GM19025 (cell line): ENCODE results near the gene COL5A1.

Experiments
- ATAC-seq: cut with Tn5 transposase; IDR thresholded peaks from one replicate; pipeline ENCODE4 v1.9.1; 2021; ENCODE audit warnings: mild to moderate bottlenecking, low read depth, moderate library complexity; ENCODE audit not compliant: unreplicated experiment

Gene COL5A1

DNA sequence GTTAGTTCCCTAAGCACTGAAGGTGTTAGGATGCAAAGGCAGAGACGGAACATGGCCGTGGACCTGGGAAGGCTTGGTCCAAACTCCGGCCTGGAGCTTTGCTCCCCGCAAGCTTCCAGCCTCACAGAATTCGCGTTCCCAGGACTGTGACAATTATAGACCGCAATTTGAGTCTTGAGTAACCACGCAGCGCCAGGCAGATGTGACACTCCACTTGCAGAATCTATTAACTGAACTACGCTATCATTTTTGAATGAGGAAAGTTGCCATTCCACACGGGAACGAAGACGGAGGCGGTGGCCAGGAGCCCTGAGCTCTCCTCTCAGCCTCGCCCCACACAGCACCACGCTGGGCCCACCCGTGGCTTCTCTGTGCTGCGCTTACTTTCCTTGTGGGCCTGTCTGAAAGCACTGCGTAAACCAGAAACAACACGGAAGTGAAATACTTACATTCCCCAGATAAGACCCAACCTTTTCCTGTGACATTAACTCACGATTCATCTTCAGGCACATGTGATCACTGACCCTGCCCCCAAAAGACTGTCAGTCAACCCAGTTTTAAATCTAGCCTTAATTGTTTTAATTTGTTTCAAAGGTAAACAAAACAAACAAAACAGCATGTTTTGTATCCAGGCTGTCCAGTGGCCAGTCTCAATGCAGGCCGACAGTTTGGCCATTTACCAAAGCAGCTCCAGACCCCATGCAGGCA lies 16.1 kb upstream of the COL5A1 start:
- no peak for ATAC-seq

GRCh38 chr9:134626069-134626423 lies 15.6 kb upstream of the COL5A1 start:
- no peak for ATAC-seq

DNA sequence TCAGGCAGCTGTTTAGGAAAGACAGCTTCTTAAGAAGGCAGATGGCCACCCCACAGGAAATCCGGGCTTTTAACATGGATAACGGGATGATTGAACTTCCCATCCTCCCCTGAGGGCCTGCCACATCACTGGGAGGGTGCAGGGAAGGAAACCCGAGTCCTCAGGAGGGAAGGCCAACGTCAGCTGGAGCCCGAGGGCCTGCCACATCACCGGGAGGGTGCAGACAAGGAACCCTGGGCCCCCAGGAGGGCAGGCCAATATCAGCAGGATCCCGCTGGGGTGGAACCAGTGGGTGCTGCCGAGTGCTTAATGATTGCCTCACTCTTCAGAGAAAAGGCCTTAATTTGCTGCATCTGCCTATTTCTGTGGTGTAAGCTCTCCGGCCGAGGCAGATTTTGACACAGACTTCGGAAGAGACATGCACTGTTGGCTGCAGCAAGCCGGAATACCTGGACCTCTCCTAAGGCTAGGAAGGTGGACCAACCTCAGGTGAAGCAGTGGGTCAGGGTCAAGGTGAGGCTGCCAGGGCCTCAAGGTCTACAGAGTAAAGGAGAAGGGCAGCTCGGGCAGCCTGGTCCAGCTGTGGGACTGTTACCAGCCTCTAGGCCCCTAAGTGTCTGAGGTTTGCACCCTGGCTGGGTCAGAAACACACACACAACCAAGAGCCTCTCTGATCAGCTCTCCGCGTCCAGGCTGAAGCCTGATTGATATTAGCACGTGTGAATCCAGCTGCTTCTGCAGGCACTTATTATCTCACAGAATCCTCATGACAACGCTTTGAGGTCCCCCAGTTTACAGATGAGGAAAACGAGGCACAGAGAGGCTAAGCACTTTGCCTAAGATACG lies 14.8 kb upstream of the COL5A1 start:
- ATAC-seq = no peak

GRCh38 chr9:134627417-134628353 lies 13.9 kb upstream of the COL5A1 start:
- no peak for ATAC-seq

DNA sequence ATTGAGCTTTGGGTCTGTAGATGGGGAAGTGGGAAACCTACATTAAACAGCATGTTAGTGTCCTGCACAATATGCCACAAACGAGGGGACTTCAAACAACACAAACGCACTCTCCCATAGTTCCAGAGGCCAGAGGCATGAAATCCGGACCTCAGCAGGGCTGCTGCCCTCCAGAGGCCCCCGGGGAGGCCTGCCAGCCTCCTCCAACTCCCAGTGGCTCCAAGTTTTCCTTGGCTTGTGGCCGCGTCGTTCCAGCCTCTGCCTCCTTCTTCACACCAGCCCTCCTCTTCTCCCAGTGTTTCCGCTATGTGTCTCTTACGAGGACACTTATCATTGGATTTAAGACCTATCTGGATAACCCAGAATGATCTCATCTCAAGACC lies 13.3 kb upstream of the COL5A1 start:
- no peak for ATAC-seq

DNA sequence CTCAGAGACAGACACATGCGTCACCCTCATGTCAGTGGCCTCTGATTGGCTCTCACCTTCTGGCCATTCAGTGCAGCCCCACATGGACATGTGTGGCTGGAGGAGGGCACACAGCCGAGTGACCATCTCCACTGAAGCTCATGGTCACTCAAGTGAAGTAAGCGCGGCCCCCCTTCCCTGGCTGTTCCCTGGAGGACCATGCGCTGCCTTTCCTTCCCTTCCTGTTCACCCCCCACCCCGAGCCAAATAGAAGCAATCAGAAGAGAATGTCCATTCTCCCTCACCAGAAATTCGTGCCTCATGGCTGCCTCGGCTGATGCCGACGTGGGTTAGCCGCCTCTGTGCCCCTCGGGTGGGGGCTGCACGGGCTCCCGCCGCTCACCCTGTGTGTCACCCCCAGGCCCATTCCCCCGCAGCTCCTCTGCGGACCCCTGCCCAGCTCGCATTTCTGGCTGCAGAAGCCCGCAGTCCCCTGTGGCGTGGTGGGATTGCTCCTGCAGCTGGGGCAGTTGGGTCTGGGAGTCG lies 12.5 kb upstream of the COL5A1 start:
- no peak for ATAC-seq

GRCh38 chr9:134629586-134630392 lies 11.8 kb upstream of the COL5A1 start:
- ATAC-seq = no peak

- no peak for ATAC-seq
Observed at GRCh38 chr9:134630393-134630790, 11.2 kb upstream of the COL5A1 start.

- ATAC-seq = no peak
Observed at GRCh38 chr9:134630861-134631260, 10.7 kb upstream of the COL5A1 start.

- no peak for ATAC-seq
Observed at GRCh38 chr9:134631881-134632280, 9.7 kb upstream of the COL5A1 start.

- no peak for ATAC-seq
Observed at GRCh38 chr9:134632329-134632728, 9.3 kb upstream of the COL5A1 start.

DNA sequence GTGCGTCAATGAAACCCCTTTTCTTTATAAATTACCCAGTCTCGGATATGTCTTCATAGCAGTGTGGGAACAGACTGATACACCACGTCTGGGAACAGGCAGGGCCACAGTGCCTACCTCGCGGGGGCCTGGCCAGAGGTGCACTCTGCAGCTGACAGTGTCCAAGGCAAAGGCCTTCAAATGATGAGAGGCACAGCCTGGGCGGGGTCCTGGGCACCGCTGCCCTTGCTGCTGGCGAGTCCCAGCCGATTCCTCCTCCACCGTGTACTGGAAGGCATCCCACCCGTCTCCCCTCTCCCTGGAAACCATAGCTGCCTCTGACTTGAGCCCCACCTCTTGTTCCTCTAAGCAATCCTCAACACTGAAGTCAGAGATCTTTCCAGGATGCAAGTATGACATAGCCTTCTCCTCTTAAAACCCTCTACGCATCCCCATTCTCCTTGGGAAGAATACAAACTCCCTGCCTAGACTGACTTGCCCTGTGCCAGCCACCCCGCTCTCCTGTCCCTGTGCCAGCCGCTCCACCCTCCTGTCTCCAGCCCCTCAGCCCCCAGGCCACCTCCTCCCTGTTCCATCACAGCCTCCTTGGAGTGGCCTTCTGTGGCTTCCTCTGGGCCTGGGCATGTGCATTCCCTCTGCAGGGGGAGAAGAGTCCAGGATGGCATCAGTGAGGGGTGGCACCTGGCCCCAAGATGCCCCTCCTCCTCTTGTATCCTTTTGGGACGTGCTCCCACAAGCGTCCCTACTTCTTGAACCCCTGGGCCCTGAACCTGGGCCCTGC lies 8.1 kb upstream of the COL5A1 start:
- no peak for ATAC-seq

- ATAC-seq = no peak
Observed at GRCh38 chr9:134634176-134634575, 7.4 kb upstream of the COL5A1 start.

DNA sequence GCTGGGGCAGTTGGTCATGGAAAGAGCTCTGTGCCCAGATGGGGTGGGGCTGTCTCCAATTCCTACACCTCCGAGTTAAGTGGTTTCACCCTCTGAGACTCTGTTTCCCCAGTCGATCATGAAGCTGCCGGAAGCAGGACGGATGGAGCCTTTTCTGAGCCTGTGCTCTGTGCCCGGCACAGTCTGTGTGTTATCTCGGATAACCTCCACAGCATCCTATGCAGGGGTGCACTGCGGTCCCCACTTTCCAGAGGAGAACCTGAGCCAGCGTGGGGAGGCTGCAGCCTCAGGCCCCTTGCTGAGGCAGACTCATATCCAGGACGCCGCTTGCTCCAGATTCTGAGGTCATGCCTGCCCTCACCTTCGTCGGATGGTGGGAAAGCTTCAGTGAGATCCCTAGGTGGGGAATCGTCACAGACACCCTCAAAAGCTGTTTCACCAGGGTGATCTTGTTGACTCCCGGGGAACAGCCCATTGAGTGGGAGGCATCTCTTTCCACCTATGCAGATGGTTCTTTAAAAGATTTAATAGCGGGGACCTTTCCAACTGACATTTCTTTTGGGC lies 6.9 kb upstream of the COL5A1 start:
- ATAC-seq = no peak

GRCh38 chr9:134635351-134636148 lies 6.1 kb upstream of the COL5A1 start:
- no peak for ATAC-seq

DNA sequence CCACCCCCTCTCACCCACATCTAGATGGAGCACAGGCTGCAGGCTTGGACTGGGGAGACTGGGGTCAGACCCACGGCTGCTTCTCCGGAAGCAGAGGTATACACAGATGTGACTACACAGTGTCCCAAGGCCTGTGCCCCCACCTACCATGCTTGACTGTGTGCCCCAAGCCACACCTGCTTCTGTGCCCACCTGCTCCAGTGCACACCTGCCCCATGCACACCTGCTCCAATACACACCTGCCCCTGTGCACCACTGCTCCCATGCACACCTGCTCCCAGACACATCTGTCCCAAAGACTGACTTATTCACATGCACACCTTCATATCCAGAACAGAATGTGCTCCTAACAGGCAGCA lies 5.5 kb upstream of the COL5A1 start:
- ATAC-seq = no peak

GRCh38 chr9:134637241-134637640 lies 4.4 kb upstream of the COL5A1 start:
- no peak for ATAC-seq
